ENCODE results near the gene PSTK. TPM values are rescaled to one million over a fixed set of nuclear protein-coding genes. Genes with fewer than 3 reads are reported as not detected.
A peak's percentile ranks its signal among the peaks of the same experiment; 100 is the strongest.

Gene PSTK
- total RNA-seq, 4 donors from 2014 or later = 3.9 to 6.3 (median 5.2) TPM

GRCh38 chr10:122949296-122949695 is 30.9 kb upstream of the PSTK start:
- DNase-seq = no peak
- intact Hi-C loops (cut with DNase I) = no loop called here
- Histone ChIP-seq H3K9me3 (no peaks in the 10 kb centered on the region), H3K36me3 (peaks cover 4 to 21% of the 10 kb centered on the region in 2 donors), H3K4me3 (replicated peaks in 1 of 3) (no peak overlapping the region), H3K4me1 (peaks cover 0 to 7% of the 10 kb centered on the region in 2 donors), H3K27me3 (no peaks in the 10 kb centered on the region), H3K27ac (no peak overlapping the region)
- TF ChIP-seq CTCF (IDR thresholded peaks at IDR 0.05) (no peak), POLR2A (IDR thresholded peaks at IDR 0.05) (no peak)
- 97% methylated on average over 3 of the region's 3 CpGs for WGBS, 2 donors

- H3K9me3 ChIP-seq = no peaks in the 10 kb centered on the region
- peaks cover 5 to 13% of the 10 kb centered on the region in 2 donors for H3K4me1 ChIP-seq
- H3K36me3 ChIP-seq = no peaks in the 10 kb centered on the region
- no peaks in the 10 kb centered on the region for H3K27me3 ChIP-seq
- 7 to 11% methylated on average over 16 to 34 of the region's 77 CpGs for WGBS, 2 donors
- no peak within 1 kb of the TSS for H3K27ac ChIP-seq
- intact Hi-C loops (cut with DNase I) = no loop called here
- DNase-seq = peak; percentile 97 to 98
- peak within 1 kb of the TSS; percentile 47 to 85 (median 84) for H3K4me3 ChIP-seq (replicated peaks in 1 of 3)
- peak in 1 of 2 donors; percentile 54 for TF ChIP-seq POLR2A (IDR thresholded peaks at IDR 0.05)
- peak in 1 of 6 experiments; percentile 18 for TF ChIP-seq CTCF (IDR thresholded peaks at IDR 0.05)
Measured at GRCh38 chr10:122953902-122954730, 26.1 kb upstream of the PSTK start, which contains the start of gene C10orf88. Gene C10orf88 (minus strand): TSS chr10:122954227. CDS start chr10:122954178, 49 bp downstream.

DNA sequence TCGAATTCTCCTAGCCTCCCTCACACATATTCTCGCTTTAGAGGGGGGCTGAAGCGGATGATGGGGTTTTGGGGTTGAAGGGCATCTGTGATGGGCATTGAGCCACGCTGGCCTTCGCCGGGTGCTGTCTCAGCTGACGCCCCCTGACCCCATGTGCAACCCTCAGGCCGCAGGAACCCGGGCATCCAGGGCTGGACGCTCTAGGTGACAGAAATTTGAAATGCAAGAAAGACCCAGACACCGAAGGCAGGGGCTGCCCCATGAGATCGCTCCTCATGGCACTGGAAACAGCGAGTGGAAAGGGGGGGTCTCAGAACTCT is 25.5 kb upstream of the PSTK start:
- no peak for DNase-seq
- H3K27ac ChIP-seq = no peak overlapping the region
- 71 to 72% methylated on average over 11 to 13 of the region's 13 CpGs for WGBS, 2 donors

GRCh38 chr10:122955892-122956291 is 24.3 kb upstream of the PSTK start:
- no peak for TF ChIP-seq POLR2A (IDR thresholded peaks at IDR 0.05)
- TF ChIP-seq CTCF (IDR thresholded peaks at IDR 0.05) = no peak
- 92 to 100% methylated on average over 1 of the region's 1 CpG for WGBS, 2 donors
- no peaks in the 10 kb centered on the region for H3K9me3 ChIP-seq
- peaks cover 5 to 13% of the 10 kb centered on the region in 2 donors for H3K4me1 ChIP-seq
- H3K27me3 ChIP-seq = no peaks in the 10 kb centered on the region
- no peak overlapping the region for H3K4me3 ChIP-seq (replicated peaks in 1 of 3)
- intact Hi-C loops (cut with DNase I) = no loop called here
- DNase-seq = no peak
- no peak overlapping the region for H3K27ac ChIP-seq
- H3K36me3 ChIP-seq = no peaks in the 10 kb centered on the region

More for the DNA sequence above, 25.5 kb upstream of the PSTK start:
- H3K4me3 ChIP-seq (replicated peaks in 1 of 3) = peak overlapping the region in 2 of 3 donors; percentile 12 to 84
- H3K36me3 ChIP-seq = no peaks in the 10 kb centered on the region
- H3K27me3 ChIP-seq = no peaks in the 10 kb centered on the region
- no peaks in the 10 kb centered on the region for H3K9me3 ChIP-seq
- TF ChIP-seq POLR2A (IDR thresholded peaks at IDR 0.05) (no peak), CTCF (IDR thresholded peaks at IDR 0.05) (no peak)
- intact Hi-C loops (cut with DNase I) = no loop called here
- peaks cover 5 to 13% of the 10 kb centered on the region in 2 donors for H3K4me1 ChIP-seq

DNA sequence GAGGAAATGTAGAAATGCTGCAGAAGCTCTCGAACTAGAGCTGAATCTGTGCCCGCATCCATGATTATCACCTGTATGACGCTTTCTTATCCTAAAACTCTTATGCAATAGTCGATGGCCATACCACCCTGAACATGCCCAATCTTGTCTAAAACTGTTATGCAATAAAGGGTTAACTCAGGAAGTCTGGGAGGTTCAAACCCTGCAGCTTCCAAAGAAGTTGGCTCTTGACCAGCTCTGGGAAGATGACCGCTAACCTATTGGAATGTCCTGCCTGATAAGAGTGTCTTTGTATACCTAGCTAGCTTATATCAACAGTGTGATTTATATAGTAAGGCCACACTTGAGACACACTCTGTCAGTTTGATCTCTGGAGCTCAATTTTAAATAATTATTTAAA is 22.7 kb upstream of the PSTK start:
- 71 to 77% methylated on average over 5 of the region's 5 CpGs for WGBS, 2 donors
- Histone ChIP-seq H3K27ac (no peak overlapping the region), H3K36me3 (no peaks in the 10 kb centered on the region), H3K4me1 (peaks cover 5 to 13% of the 10 kb centered on the region in 2 donors), H3K27me3 (no peaks in the 10 kb centered on the region), H3K4me3 (replicated peaks in 1 of 3) (no peak overlapping the region), H3K9me3 (no peaks in the 10 kb centered on the region)
- TF ChIP-seq POLR2A (IDR thresholded peaks at IDR 0.05) = no peak
- TF ChIP-seq CTCF (IDR thresholded peaks at IDR 0.05) = no peak
- DNase-seq = no peak
- intact Hi-C loops (cut with DNase I) = no loop called here
